Astrocyte (in vitro differentiated cells and primary cell): ENCODE results near the gene DDC.

Experiments
- EZH2 ChIP-seq: IDR thresholded peaks from 2 replicates; pipeline ENCODE4 v1.6.1; 2012; ENCODE audit warnings: mild to moderate bottlenecking, low read length, inconsistent platforms; ENCODE audit not compliant: insufficient read depth
- TF ChIP-seq, protein P1 (sequence below): IDR thresholded peaks from 2 replicates; pipeline ENCODE4 v1.5.1; 2011; ENCODE audit warnings: low read depth, mild to moderate bottlenecking, inconsistent platforms, low read length, moderate library complexity; ENCODE audit not compliant: insufficient read depth

DNA sequence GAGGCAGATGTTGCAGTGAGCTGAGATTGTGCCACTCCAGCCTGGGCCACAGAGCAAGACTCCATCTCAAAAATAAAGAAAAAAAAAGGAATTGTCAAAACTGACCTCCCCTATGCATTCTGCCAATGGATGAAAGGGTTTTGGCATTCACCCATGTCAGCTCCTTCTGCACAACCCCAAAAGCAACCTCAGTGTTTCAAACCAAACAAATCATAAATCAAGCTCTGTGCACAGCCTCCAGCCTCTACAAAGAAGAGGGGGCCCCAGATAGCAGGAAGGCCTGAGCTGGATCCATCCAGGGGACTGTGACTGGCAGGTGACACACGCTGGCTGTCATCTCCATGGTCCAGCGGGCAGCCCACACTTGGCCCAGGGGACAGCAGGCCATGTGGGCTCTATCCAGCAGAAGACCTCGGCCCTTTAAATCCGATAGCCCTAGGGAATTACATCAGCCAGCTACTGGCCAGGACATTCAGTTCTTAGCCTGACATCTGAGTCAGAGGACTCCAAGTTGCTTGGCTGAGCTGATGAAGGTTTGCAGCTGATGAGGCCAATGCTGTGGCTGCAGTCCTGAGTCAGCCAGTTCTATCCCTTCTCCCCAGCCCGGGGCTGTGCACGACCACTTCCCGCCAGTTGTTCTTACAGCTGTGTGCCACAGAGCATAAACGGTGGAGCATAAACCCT is 63.1 kb downstream of the DDC start:
- TF ChIP-seq, protein P1, sequence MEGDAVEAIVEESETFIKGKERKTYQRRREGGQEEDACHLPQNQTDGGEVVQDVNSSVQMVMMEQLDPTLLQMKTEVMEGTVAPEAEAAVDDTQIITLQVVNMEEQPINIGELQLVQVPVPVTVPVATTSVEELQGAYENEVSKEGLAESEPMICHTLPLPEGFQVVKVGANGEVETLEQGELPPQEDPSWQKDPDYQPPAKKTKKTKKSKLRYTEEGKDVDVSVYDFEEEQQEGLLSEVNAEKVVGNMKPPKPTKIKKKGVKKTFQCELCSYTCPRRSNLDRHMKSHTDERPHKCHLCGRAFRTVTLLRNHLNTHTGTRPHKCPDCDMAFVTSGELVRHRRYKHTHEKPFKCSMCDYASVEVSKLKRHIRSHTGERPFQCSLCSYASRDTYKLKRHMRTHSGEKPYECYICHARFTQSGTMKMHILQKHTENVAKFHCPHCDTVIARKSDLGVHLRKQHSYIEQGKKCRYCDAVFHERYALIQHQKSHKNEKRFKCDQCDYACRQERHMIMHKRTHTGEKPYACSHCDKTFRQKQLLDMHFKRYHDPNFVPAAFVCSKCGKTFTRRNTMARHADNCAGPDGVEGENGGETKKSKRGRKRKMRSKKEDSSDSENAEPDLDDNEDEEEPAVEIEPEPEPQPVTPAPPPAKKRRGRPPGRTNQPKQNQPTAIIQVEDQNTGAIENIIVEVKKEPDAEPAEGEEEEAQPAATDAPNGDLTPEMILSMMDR: no peak
- no peak for TF ChIP-seq EZH2
